ENCODE measurements around the gene SSBP1.
A peak's percentile ranks its signal among the peaks of the same experiment; 100 is the strongest.
"Not testable (repeated sequence)": the region's sequence is repeated elsewhere in the genome, so short reads cannot be mapped to it uniquely, and the experiment has no call there.

Gene SSBP1

GRCh38 chr7:141717450-141717849, 20.7 kb upstream of the SSBP1 start:
- TF ChIP-seq ZNF274 (IDR thresholded peaks at IDR 0.05; ENCODE audit: low read depth, low read length) = no peak
- H3K4me3 ChIP-seq (ENCODE audit: low read length) = no peak overlapping the region

GRCh38 chr7:141722529-141722928, 15.6 kb upstream of the SSBP1 start:
- H3K4me3 ChIP-seq (ENCODE audit: low read length) = no peak overlapping the region
- no peak for TF ChIP-seq ZNF274 (IDR thresholded peaks at IDR 0.05; ENCODE audit: low read depth, low read length)

GRCh38 chr7:141729020-141729419, 9.1 kb upstream of the SSBP1 start:
- no peak for TF ChIP-seq ZNF274 (IDR thresholded peaks at IDR 0.05; ENCODE audit: low read depth, low read length)
- H3K4me3 ChIP-seq (ENCODE audit: low read length) = no peak overlapping the region

- H3K4me3 ChIP-seq (ENCODE audit: low read length) = no peak overlapping the region
- no peak for TF ChIP-seq ZNF274 (IDR thresholded peaks at IDR 0.05; ENCODE audit: low read depth, low read length)
Measured at GRCh38 chr7:141731476-141732149, 6.5 kb upstream of the SSBP1 start.

GRCh38 chr7:141737118-141737835, 881 bp upstream of the SSBP1 start:
- no peak for TF ChIP-seq ZNF274 (IDR thresholded peaks at IDR 0.05; ENCODE audit: low read depth, low read length)
- H3K4me3 ChIP-seq (ENCODE audit: low read length) = peak overlapping the region; percentile 75

- H3K4me3 ChIP-seq (ENCODE audit: low read length) = peak overlapping the region; percentile 75
- no peak for TF ChIP-seq ZNF274 (IDR thresholded peaks at IDR 0.05; ENCODE audit: low read depth, low read length)
Measured at GRCh38 chr7:141738592-141739013, 445 bp downstream of the SSBP1 start.

- TF ChIP-seq ZNF274 (IDR thresholded peaks at IDR 0.05; ENCODE audit: low read depth, low read length) = no peak
- H3K4me3 ChIP-seq (ENCODE audit: low read length) = peak overlapping the region; percentile 75
Measured at GRCh38 chr7:141739250-141739649, 1.1 kb downstream of the SSBP1 start.

- TF ChIP-seq ZNF274 (IDR thresholded peaks at IDR 0.05; ENCODE audit: low read depth, low read length) = no peak
- H3K4me3 ChIP-seq (ENCODE audit: low read length) = no peak overlapping the region
Measured at GRCh38 chr7:141742229-141742628, 4.1 kb downstream of the SSBP1 start.

- no peak overlapping the region for H3K4me3 ChIP-seq (ENCODE audit: low read length)
Measured at GRCh38 chr7:141744131-141744530, 6.0 kb downstream of the SSBP1 start.

GRCh38 chr7:141748396-141748795, 10.2 kb downstream of the SSBP1 start:
- no peak overlapping the region for H3K4me3 ChIP-seq (ENCODE audit: low read length)
- no peak for TF ChIP-seq ZNF274 (IDR thresholded peaks at IDR 0.05; ENCODE audit: low read depth, low read length)

More at GRCh38 chr7:141744131-141744530, 6.0 kb downstream of the SSBP1 start:
- no peak for TF ChIP-seq ZNF274 (IDR thresholded peaks at IDR 0.05; ENCODE audit: low read depth, low read length)

- not testable (repeated sequence) for H3K4me3 ChIP-seq (ENCODE audit: low read length)
Measured at GRCh38 chr7:141751904-141752303, 13.7 kb downstream of the SSBP1 start.

GRCh38 chr7:141752634-141753033, 14.5 kb downstream of the SSBP1 start:
- no peak overlapping the region for H3K4me3 ChIP-seq (ENCODE audit: low read length)

GRCh38 chr7:141754939-141755338, 16.8 kb downstream of the SSBP1 start:
- TF ChIP-seq ZNF274 (IDR thresholded peaks at IDR 0.05; ENCODE audit: low read depth, low read length) = no peak
- H3K4me3 ChIP-seq (ENCODE audit: low read length) = no peak overlapping the region

More at GRCh38 chr7:141752634-141753033, 14.5 kb downstream of the SSBP1 start:
- no peak for TF ChIP-seq ZNF274 (IDR thresholded peaks at IDR 0.05; ENCODE audit: low read depth, low read length)

- H3K4me3 ChIP-seq (ENCODE audit: low read length) = no peak within 1 kb of the TSS
- no peak for TF ChIP-seq ZNF274 (IDR thresholded peaks at IDR 0.05; ENCODE audit: low read depth, low read length)
Measured at GRCh38 chr7:141763797-141764196, 25.6 kb downstream of the SSBP1 start, which contains the start of gene TAS2R3. TAS2R3 (plus strand) TSS chr7:141764097; CDS start chr7:141764159, 62 bp downstream.

- not testable (repeated sequence) for H3K4me3 ChIP-seq (ENCODE audit: low read length)
Measured at GRCh38 chr7:141770083-141770583, 32.0 kb downstream of the SSBP1 start.
